GM18498 (cell line): Measurements from ENCODE around the gene KRT82.
"Not testable (repeated sequence)": the region's sequence is repeated elsewhere in the genome, so short reads cannot be mapped to it uniquely, and the experiment has no call there.

ENCODE experiments used
- ATAC-seq: cut with Tn5 transposase; IDR thresholded peaks from one replicate; pipeline ENCODE4 v1.9.1; 2021; ENCODE audit warnings: mild to moderate bottlenecking, moderate library complexity; ENCODE audit not compliant: unreplicated experiment

Gene KRT82

GRCh38 chr12:52405922-52406385 is at the start of gene KRT82:
Gene KRT82, minus strand, starts transcription at chr12:52406335. Its CDS starts 58 bp downstream, at chr12:52406277.
- ATAC-seq = no peak

DNA sequence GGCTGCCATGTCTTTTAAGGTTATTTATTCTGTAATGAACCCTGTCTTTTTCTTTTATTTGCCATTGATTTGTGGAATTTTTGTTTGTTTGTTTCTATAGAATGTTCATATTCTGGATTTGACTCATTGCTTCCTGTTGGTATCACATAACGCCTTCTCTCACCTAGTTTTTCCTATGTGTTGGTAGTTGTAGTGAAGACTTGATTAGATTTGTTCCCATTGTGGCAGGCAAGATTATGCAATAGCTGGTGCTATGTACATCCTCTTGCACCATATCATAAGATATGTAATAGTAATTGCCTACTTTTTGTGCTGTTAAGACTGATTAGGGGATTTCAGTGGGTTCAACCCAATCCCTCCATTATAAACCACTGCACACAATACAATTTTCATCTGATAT is 49.7 kb upstream of the KRT82 start:
- ATAC-seq = no peak

- ATAC-seq = no peak
Measured at GRCh38 chr12:52454411-52455201, 48.5 kb upstream of the KRT82 start.

DNA sequence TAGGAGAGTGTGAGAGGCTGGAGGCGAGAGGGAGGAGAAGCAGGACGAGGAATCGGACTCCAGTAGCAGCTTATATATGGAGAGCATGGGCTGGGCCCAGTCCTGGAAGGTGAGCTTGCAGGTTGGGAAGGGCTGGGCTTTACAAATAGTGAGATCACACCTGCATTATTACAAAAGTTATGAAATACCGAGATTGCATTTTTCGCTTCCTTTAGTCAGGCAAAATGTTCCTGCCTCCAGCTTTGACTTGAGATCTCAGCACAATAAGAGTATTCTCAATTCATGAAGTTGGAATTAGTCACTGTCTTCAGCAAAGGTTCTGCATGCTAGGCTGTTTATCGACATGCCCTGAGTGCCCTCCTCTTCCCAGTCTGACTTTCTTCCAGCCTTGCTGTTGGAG is 46.0 kb upstream of the KRT82 start, which contains the start of gene KRT6B:
Gene KRT6B, minus strand, starts transcription at position 46 of the 400 bp plus-strand sequence. CDS start 68 bp downstream, outside the sequence.
- ATAC-seq = no peak

GRCh38 chr12:52448228-52448627 is 42.1 kb upstream of the KRT82 start:
- no peak for ATAC-seq

GRCh38 chr12:52447196-52447595 is 41.1 kb upstream of the KRT82 start:
- not testable (repeated sequence) for ATAC-seq

DNA sequence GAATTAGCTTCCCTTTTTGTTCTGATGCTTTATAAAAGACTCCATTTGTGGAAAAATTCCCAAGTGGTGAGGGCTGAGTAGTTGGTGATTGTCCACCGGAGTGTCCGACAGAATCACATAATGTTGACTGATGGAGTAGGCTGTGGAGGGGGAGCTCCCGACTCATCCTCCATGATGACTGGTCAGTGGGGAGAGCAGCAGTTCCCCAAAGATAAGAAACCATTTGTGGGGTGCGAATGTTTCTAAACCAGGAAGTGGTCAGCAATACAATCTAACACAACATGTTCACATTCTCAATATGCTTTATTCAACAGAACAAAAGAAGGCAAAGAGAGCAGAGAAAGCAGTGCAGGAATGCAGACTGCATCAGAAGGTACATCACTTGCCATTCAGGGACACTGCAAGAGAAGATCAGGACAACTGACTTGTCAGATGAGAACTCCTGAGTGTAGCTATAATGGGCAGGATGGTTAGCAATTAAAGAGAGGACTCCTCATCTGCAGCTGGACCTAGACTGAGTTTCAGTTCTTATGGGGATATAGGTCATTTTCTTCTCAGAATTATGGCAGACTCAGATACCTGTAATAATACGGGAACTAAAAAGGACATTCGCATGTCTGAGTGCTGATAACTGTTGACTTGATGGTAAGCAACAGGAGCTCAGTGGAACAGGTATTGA is 40.4 kb upstream of the KRT82 start:
- ATAC-seq = no peak

GRCh38 chr12:52445876-52446275 is 39.7 kb upstream of the KRT82 start:
- no peak for ATAC-seq

GRCh38 chr12:52444647-52445595 is 38.8 kb upstream of the KRT82 start:
- ATAC-seq = no peak

DNA sequence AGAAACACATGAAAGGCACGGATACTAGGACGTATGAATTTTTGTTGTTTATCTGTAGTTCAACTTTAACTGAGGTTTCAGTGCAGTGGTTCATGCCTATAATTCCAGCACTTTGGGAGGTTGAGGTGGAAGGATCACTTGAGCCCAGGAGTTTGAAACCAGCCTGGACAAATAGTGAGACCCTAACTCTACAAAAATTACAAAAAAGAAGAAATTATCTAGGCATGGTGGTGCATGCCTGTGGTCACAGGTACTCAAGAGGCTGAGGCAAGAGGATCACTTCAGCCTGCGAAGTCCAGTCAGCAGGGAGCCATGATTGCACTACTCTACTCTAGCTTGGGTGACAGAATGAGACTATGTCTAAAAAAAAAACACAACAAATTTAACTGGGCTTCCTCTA is 37.8 kb upstream of the KRT82 start:
- ATAC-seq = no peak

DNA sequence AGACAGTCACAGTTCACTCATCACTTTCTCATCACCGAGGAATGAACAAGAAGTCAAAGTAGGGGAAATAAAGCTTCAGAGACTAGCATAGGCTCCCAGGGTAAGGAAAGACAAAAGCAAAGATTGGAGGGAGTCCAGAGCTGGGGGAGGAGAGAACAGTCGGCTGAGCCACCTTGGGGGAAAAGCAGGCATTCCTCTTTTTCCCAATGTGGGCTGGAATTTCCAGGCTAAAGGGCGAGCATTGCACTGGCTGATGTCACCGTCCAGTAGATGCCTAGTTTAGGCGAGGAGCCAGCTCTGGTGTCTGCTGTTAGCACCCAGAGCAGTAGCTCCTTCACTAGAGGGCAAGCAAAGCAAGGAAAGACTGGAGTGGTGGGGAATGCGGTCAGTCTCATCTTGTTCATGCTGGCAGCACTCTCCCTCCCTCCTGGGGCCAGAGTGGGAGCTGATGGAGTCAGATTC is 36.5 kb upstream of the KRT82 start:
- no peak for ATAC-seq

DNA sequence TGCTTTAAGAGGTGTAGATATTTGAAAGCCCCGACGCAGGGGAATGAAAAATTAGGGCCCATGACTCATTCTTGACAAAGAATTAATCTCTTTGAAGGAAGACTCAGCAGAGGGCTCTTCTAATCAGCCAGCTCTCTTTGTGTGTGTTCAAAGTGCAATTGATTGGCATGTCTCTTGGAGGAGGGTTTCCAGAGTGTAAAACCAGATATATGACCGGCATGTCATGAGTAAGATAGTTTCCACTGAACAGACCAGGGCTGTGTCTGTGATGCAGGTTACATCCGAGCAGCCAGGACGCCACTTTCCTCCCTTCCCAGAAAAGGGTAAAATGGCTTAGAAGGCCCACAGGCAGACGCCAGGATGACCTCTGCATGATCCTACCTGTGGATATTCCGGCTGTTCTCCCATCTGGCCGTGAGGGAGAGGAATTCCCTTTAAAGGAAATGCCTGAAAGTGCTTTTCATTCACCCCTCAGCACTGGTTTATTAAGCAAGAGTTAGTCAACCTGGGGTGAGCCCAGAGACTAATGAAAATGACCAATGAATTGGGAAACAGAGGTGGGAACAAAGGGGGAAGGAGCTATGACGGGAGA is 35.3 kb upstream of the KRT82 start:
- no peak for ATAC-seq

GRCh38 chr12:52440821-52441319 is 34.7 kb upstream of the KRT82 start:
- ATAC-seq = no peak

DNA sequence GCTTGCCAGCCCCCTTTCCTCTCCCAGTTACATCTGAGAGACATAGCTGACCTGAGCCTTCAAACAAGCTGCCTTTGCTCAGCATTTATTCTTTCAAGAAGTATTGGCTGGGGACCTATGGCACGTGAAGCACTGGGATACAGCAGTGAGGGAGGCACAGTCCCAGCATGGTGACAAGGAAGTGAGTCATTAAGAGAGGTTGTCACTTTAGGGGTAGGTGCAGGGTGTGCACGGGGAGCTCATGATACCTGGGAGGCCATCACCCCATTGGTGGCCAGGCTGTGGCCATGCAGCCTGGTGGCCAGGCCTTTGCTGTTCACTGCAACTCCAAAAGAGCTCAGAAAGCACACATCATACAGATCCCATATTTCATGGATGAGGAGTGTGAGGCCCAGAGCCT is 33.7 kb upstream of the KRT82 start:
- no peak for ATAC-seq

DNA sequence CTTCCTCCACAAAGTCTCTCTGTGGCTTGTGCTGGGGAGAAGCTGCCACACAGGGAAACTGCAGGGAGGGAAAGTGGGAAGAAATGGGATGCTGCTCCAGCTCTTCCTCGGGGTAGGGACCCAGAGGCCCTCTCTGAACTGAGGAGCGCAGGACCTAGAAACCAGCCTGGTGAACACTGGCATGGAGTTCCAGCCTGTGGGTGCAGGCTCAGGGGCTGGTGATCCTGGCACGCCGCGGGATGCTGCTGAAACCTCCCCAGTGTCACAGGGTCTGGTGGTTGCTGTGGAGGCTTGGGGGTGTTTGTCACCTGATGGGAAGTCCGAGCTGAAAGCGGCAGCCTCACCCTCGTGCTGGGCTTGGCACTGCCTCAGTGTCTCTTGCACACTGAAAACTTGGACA is 33.3 kb upstream of the KRT82 start:
- ATAC-seq = no peak

- no peak for ATAC-seq
Measured at GRCh38 chr12:52438305-52439301, 32.5 kb upstream of the KRT82 start.

DNA sequence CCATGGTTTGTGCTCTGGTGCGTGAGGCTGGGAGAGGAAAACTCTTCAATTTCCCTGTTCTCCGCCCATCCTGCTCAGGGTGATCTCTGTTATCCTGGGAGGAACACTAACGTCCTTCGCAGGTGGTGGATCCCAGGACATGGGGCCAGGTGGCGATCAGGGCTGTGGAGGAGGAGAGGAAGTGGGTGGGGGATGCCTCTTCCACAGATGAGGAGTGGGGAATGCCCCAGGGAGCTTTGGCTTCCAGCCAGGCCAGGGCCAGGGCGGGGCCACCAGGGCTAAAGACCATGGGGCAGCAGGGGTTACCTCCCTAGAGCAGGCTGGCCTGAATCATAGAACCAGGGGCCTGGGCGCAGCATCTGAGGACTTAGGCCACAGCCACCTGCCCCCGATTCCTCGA is 31.4 kb upstream of the KRT82 start:
- ATAC-seq = no peak

GRCh38 chr12:52436828-52437474 is 30.8 kb upstream of the KRT82 start:
- ATAC-seq = no peak
